NK-92 treated with Interleukin-12 subunit alpha and Interleukin-12 subunit beta, amount 100 ng/mL, for 24 hours (cell line): ENCODE data around the gene CREB5.
"Not testable (repeated sequence)": the region's sequence is repeated elsewhere in the genome, so short reads cannot be mapped to it uniquely, and the experiment has no call there.

ENCODE experiments used
- DNase-seq: peaks from one replicate; lab custom pipeline; 2025; lab: John Stamatoyannopoulos, UW

CREB5 gene

GRCh38 chr7:28782362-28782761 is 370.0 kb downstream of the CREB5 start:
- no peak for DNase-seq

- DNase-seq = no peak
Observed at GRCh38 chr7:28784171-28784902, 372.0 kb downstream of the CREB5 start.

- DNase-seq = no peak
Observed at GRCh38 chr7:28785041-28785995, 373.0 kb downstream of the CREB5 start.

- DNase-seq = not testable (repeated sequence)
Observed at GRCh38 chr7:28786156-28786555, 373.8 kb downstream of the CREB5 start.

- DNase-seq = no peak
Observed at GRCh38 chr7:28787106-28787505, 374.8 kb downstream of the CREB5 start.

- no peak for DNase-seq
Observed at GRCh38 chr7:28790467-28790866, 378.1 kb downstream of the CREB5 start.

- no peak for DNase-seq
Observed at GRCh38 chr7:28792858-28793257, 380.5 kb downstream of the CREB5 start.

- no peak for DNase-seq
Observed at GRCh38 chr7:28793381-28794085, 381.2 kb downstream of the CREB5 start.

GRCh38 chr7:28798274-28798673 is 386.0 kb downstream of the CREB5 start:
- DNase-seq = no peak

- no peak for DNase-seq
Observed at GRCh38 chr7:28799619-28800018, 387.3 kb downstream of the CREB5 start.

- no peak for DNase-seq
Observed at GRCh38 chr7:28800150-28800549, 387.8 kb downstream of the CREB5 start.

- DNase-seq = no peak
Observed at GRCh38 chr7:28802450-28802849, 390.1 kb downstream of the CREB5 start.

- no peak for DNase-seq
Observed at GRCh38 chr7:28804157-28804556, 391.8 kb downstream of the CREB5 start.

GRCh38 chr7:28804990-28805389 is 392.7 kb downstream of the CREB5 start:
- no peak for DNase-seq

- DNase-seq = no peak
Observed at GRCh38 chr7:28806841-28807240, 394.5 kb downstream of the CREB5 start.

GRCh38 chr7:28807396-28807994 is 395.2 kb downstream of the CREB5 start:
- DNase-seq = no peak

GRCh38 chr7:28808796-28809533 is 396.6 kb downstream of the CREB5 start:
- no peak for DNase-seq

GRCh38 chr7:28811008-28811407 is 398.7 kb downstream of the CREB5 start:
- DNase-seq = no peak

GRCh38 chr7:28811701-28812430 is 399.5 kb downstream of the CREB5 start:
- DNase-seq = no peak

- no peak for DNase-seq
Observed at GRCh38 chr7:28812616-28813015, 400.3 kb downstream of the CREB5 start.
